HG03575 (cell line): Measurements from ENCODE around the gene LDLRAD4.

Experiments used
- ATAC-seq: cut with Tn5 transposase; IDR thresholded peaks from one replicate; pipeline ENCODE4 v1.9.1; 2021; ENCODE audit not compliant: unreplicated experiment, insufficient number of reproducible peaks, low FRiP score; ENCODE audit errors: extremely low read depth

Gene LDLRAD4

GRCh38 chr18:13551841-13552733 lies 333.5 kb downstream of the LDLRAD4 start:
- ATAC-seq, result no peak

DNA sequence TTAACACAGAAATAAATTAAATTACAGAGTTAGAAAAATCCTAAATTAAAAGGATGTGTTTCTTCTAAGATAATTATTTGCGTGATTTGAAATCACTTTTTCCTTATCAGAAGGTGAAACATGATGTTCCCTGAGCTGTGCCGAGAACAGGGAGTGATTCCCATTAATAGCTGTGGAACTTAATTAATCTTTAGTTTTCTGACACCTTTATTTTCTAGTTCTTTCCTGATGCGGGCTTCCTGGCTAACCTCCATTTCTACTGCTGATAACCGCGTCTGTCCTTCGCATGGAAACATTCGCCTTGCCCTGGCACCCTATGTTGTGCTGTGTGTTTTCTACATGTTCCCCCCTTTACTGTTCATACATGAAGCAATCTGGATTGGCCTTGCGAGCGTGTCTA lies 334.9 kb downstream of the LDLRAD4 start:
- ATAC-seq, result no peak

DNA sequence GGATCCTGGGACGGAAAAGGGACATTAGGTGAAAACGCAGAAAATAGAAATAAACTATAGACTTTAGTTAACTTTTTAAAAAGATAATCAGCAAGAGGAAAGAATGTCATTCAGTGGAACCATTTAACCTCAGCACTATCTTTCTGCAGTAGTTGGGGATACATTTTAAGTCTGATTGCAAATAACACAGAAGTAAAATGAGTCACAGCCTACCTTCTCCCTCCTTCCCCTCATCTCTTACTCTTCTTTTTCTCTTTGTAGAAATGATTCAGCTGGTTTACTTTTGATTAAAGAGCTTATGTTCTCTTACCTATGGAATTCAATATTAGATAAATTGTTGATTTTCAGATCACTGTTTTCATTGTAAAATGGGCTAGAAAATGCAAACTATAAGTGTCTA lies 336.6 kb downstream of the LDLRAD4 start:
- no peak for ATAC-seq

GRCh38 chr18:13555865-13556264 lies 337.3 kb downstream of the LDLRAD4 start:
- ATAC-seq, result no peak

- ATAC-seq, result no peak
These were observed 337.9 kb downstream of the LDLRAD4 start for GRCh38 chr18:13556502-13556901.

GRCh38 chr18:13558124-13558523 lies 339.6 kb downstream of the LDLRAD4 start:
- ATAC-seq, result no peak

DNA sequence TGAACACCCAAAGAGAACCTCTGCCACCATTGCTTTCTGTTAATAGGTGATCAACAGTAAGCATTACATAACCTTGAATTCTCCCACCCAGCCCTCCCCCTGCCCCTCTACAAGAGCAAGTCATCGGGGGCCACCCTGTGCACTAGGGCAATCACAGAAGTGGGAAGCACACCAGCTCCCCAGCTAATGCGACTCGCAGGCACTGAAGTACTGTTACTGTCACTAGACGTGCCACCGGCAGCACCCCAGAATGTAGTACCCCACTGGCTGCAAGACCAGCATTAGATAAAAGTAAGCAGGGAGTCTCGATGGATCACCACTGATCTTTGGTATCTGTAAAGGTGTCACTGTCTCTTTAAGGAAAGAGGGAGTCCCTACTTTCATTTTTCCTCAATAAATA lies 340.2 kb downstream of the LDLRAD4 start:
- no peak for ATAC-seq

GRCh38 chr18:13559754-13560153 lies 341.2 kb downstream of the LDLRAD4 start:
- ATAC-seq, result no peak

- no peak for ATAC-seq
These were observed 341.7 kb downstream of the LDLRAD4 start for GRCh38 chr18:13560306-13560705.

GRCh38 chr18:13562494-13563029 lies 344.0 kb downstream of the LDLRAD4 start:
- peak; percentile 44 for ATAC-seq

GRCh38 chr18:13563390-13563805 lies 344.8 kb downstream of the LDLRAD4 start:
- ATAC-seq, result no peak

GRCh38 chr18:13564579-13564978 lies 346.0 kb downstream of the LDLRAD4 start:
- ATAC-seq, result no peak

DNA sequence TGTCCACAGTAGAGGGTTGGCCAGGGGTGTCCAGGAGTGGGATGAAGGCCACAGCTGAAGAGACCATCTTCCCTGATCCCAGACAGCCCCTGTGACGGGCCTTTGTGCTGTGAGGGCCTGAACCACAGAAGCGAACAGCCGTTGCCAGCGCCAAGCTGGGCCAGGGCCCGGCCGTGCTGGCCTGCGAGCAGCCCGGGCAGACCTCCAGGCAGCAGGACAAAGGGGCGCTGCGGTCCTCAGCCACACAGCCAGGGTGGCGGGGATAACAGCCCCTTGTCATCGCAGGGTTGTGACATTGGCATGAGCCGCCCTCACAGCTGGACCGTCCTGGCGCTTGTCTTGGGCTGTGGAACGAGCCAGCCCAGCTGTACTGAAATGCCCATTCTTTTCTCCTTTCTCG lies 346.7 kb downstream of the LDLRAD4 start:
- no peak for ATAC-seq

DNA sequence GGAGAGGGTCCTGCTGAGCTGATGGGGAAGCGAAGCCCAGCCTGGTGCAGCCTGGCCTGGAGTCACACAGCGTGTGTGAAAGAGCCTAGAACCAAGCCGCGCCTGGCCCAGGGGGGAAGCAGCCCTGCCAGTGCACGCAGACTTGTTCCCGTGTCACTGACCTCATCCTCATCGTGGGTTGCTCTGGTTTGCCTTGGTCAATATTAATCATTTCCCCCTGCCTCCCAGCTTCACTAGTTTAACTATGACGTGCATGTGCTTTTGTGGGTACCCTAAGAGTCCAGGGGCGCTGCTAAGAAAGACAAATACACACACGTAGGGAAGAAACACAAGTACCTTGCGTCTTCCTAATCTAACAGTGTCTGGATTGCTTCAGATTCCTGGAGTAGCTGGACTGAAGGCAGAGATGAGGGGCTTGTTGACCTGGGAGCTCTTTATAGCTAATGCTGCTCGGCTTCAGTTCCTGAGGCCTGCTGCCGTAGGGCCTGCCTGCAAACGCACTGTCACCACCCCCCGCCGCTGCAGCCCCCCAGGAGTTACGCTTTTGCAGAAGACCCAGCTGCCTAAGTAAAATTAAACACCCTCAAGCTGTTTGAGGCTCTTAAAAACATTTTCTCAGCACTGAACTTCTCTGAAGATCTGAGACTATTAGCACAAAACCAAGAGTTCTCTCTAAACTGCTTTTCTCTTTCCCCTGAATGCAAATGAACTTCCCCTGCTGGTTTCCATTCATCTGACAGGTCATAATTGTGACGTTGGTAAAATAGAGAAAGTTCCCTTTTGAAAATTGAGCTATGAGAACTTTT lies 348.6 kb downstream of the LDLRAD4 start:
- ATAC-seq, result no peak

DNA sequence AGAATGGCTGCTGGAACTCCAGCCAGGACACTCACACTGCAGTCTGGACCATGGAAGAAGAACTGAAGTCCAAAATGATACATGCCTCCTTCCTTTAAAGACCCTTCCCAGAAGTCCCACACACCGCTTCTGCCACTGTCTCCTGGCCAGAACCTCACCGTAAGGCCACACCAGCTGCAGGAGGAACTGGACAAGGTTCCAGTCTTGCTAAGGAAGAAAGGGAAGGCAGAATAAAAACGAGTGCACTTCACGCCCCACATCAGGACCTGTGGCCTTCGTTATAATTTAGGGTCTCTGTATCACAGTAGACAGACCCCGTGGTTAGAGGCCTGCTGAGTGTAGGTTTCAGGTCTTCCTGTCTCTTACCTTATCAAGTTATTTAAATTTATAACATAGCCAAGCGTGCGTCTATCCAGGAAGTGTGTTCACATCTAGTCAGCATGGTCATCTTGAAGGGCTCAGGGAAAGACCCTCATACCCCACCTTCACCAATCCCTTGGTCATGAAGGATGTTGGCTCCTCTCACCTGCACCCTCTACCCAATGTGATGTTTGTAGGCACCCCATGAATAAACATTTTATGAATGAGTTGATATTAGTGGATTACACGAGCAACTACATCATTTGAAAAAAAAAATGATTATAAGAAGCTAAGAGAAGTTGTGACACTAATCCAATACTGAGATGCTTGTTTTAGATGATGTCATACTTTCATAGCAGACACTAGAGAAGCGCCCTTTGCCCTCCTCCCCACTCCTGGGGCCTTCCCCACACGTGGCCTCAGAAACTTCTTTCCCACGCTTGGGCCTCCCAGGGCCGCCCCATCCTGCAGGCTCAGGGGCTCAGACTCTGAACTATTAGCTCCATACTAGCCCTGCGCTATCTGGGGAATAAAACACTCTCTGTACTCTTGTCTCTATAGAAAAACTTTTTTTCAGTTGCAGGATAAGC lies 350.2 kb downstream of the LDLRAD4 start:
- ATAC-seq, result peak; percentile 40

GRCh38 chr18:13570216-13570615 lies 351.7 kb downstream of the LDLRAD4 start:
- no peak for ATAC-seq

- no peak for ATAC-seq
These were observed 352.4 kb downstream of the LDLRAD4 start for GRCh38 chr18:13570856-13571495.

- ATAC-seq, result no peak
These were observed 353.6 kb downstream of the LDLRAD4 start for GRCh38 chr18:13572148-13572547.
